ENCODE data around the gene DNAAF5.

DNAAF5 gene

DNA sequence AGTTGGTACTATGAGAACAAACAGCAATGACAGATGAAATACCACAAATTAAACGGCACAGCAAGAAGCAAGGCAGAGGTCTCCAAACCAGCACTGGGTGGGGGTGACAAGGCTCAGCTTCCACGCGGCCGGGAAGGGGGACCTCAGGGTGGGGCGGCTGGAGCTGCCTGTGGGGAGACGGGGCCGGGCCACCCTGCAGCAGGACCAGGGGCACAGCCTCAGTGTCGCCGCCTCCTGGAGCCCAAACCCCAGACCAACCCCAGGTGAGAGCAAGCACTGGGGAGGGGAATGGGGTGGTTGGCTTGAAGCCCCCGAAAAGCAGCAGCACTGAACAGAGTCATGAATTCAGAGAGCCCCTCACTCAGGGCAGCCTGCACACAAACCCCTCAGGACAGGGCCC lies 49.9 kb downstream of the DNAAF5 start:
- no peak overlapping the region for H3K14ac ChIP-seq (ENCODE audit: low read length in 2 of 2)
- no peaks in the 10 kb centered on the region for H3K9me3 ChIP-seq (ENCODE audit: control insufficient read depth, low read length)
- H2BK15ac ChIP-seq (ENCODE audit: low read depth, poor library complexity, severe bottlenecking) = no peak overlapping the region
- H3K9ac ChIP-seq (ENCODE audit: low read length) = no peak overlapping the region
- H3K27ac ChIP-seq (ENCODE audit: low read length, poor library complexity, severe bottlenecking) = no peak overlapping the region
- H3K23ac ChIP-seq (ENCODE audit: low read length in 2 of 2) = no peak overlapping the region
- H3K4me3 ChIP-seq (ENCODE audit: insufficient read depth in 1 of 2, low read depth in 1 of 2, low read length in 2 of 2) = no peak overlapping the region
- no peak overlapping the region for H2BK12ac ChIP-seq (ENCODE audit: low read length in 2 of 2)
- no peak overlapping the region for H4K91ac ChIP-seq (ENCODE audit: low read length)
- over 99% methylated on average over 6 of the region's 10 CpGs for WGBS
- no peak overlapping the region for H2BK120ac ChIP-seq (ENCODE audit: low read depth, low read length)
- H3K36me3 ChIP-seq (ENCODE audit: control insufficient read depth in 1 of 2, insufficient read depth in 2 of 2, low read depth in 1 of 2, low read length in 2 of 2) = peaks cover 44 to 65% of the 10 kb centered on the region in 2 experiments
- DNase-seq = no peak
- H2AK5ac ChIP-seq (ENCODE audit: low read length, severe bottlenecking) = peak overlapping the region; percentile 7
- H2AFZ ChIP-seq (ENCODE audit: low read depth, low read length) = no peak overlapping the region
- H3K18ac ChIP-seq (ENCODE audit: low read depth in 1 of 2, low read length in 2 of 2) = no peak overlapping the region
- no peak overlapping the region for H3K4ac ChIP-seq (ENCODE audit: low read depth in 1 of 2, low read length in 2 of 2)
- H3K79me1 ChIP-seq (replicated peaks; ENCODE audit: low read length, poor library complexity, severe bottlenecking) = peaks cover 22% of the 10 kb centered on the region
- peaks cover 65% of the 10 kb centered on the region for H3K4me1 ChIP-seq (ENCODE audit: control insufficient read depth, insufficient read depth, low read depth, low read length)
- H4K8ac ChIP-seq (ENCODE audit: low read length) = no peak overlapping the region
- no peak overlapping the region for H3K4me2 ChIP-seq (ENCODE audit: low read length, poor library complexity, severe bottlenecking)
- no peaks in the 10 kb centered on the region for H3K27me3 ChIP-seq (ENCODE audit: control insufficient read depth in 1 of 2, insufficient read depth in 1 of 2, low read length in 2 of 2)
- no peak overlapping the region for H2BK5ac ChIP-seq (ENCODE audit: low read depth, low read length, poor library complexity, severe bottlenecking)

DNA sequence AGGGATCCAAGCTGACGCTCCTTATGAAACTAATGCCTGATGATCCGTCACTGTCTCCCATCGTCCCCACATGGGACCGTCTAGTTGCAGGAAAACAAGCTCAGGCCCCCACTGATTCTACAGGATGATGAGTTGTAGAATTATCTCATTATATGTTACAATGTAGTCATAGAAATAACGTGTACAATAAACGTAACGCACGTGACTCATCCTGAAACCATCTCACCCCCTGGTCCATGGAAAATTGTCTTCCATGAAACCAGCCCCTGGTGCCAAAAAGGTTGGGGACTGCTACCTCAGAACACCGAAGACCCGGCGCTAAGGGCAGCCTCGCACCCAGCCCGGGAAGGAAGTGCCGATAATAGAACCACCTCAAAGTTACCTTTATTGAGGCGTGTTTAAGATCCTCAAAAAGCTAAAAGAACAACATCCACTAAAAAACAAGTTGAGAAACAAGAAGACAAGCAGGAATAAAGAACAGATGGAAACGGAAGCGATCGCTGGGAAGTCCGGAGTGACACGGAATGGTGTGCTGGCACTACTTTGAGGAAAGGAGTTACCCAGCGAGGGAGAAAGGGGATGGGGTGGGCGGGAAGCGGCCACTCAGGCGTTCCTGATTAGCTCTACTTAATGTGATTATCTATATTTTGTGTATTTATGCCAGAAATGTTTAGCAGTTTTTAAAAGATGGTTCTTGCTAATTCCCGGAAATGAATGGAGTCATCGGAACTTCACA lies 50.7 kb downstream of the DNAAF5 start:
- no peak overlapping the region for H2BK120ac ChIP-seq (ENCODE audit: low read depth, low read length)
- peak overlapping the region; percentile 61 for H2AK5ac ChIP-seq (ENCODE audit: low read length, severe bottlenecking)
- H4K8ac ChIP-seq (ENCODE audit: low read length) = no peak overlapping the region
- H3K18ac ChIP-seq (ENCODE audit: low read depth in 1 of 2, low read length in 2 of 2) = no peak overlapping the region
- H3K36me3 ChIP-seq (ENCODE audit: control insufficient read depth in 1 of 2, insufficient read depth in 2 of 2, low read depth in 1 of 2, low read length in 2 of 2) = peaks cover 45 to 68% of the 10 kb centered on the region in 2 experiments
- H2BK5ac ChIP-seq (ENCODE audit: low read depth, low read length, poor library complexity, severe bottlenecking) = peak overlapping the region; percentile 24
- peaks cover 60% of the 10 kb centered on the region for H3K4me1 ChIP-seq (ENCODE audit: control insufficient read depth, insufficient read depth, low read depth, low read length)
- no peak overlapping the region for H3K23ac ChIP-seq (ENCODE audit: low read length in 2 of 2)
- no peak overlapping the region for H3K4me2 ChIP-seq (ENCODE audit: low read length, poor library complexity, severe bottlenecking)
- H2BK12ac ChIP-seq (ENCODE audit: low read length in 2 of 2) = no peak overlapping the region
- no peak overlapping the region for H3K14ac ChIP-seq (ENCODE audit: low read length in 2 of 2)
- WGBS = 91% methylated on average over 24 of the region's 26 CpGs
- no peak overlapping the region for H3K27ac ChIP-seq (ENCODE audit: low read length, poor library complexity, severe bottlenecking)
- H2BK15ac ChIP-seq (ENCODE audit: low read depth, poor library complexity, severe bottlenecking) = no peak overlapping the region
- H4K91ac ChIP-seq (ENCODE audit: low read length) = no peak overlapping the region
- peak; percentile 14 for DNase-seq
- H3K4ac ChIP-seq (ENCODE audit: low read depth in 1 of 2, low read length in 2 of 2) = no peak overlapping the region
- no peak overlapping the region for H2AFZ ChIP-seq (ENCODE audit: low read depth, low read length)
- H3K4me3 ChIP-seq (ENCODE audit: insufficient read depth in 1 of 2, low read depth in 1 of 2, low read length in 2 of 2) = no peak overlapping the region
- H3K79me1 ChIP-seq (replicated peaks; ENCODE audit: low read length, poor library complexity, severe bottlenecking) = peaks cover 25% of the 10 kb centered on the region
- no peaks in the 10 kb centered on the region for H3K9me3 ChIP-seq (ENCODE audit: control insufficient read depth, low read length)
- H3K9ac ChIP-seq (ENCODE audit: low read length) = no peak overlapping the region
- no peaks in the 10 kb centered on the region for H3K27me3 ChIP-seq (ENCODE audit: control insufficient read depth in 1 of 2, insufficient read depth in 1 of 2, low read length in 2 of 2)

DNA sequence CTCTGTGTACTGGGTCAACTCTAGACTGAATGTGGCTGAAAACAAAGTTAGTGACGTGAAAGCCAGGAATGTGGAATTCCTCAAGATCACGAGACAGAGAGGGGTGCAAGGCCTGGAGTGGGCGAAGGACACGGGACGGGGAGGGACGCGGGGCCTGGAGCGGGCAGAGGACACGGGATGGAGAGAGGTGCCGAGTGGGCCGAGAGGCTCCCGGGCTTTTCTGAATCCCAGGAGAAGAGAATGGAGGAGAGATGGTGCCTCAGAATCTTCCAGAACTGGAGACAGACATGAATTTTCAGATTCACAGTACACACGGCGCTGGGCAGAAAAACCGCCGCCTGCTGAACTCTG lies 51.2 kb downstream of the DNAAF5 start:
- H3K9me3 ChIP-seq (ENCODE audit: control insufficient read depth, low read length) = no peaks in the 10 kb centered on the region
- peak overlapping the region; percentile 19 for H3K27ac ChIP-seq (ENCODE audit: low read length, poor library complexity, severe bottlenecking)
- H2BK12ac ChIP-seq (ENCODE audit: low read length in 2 of 2) = no peak overlapping the region
- H3K4me3 ChIP-seq (ENCODE audit: insufficient read depth in 1 of 2, low read depth in 1 of 2, low read length in 2 of 2) = no peak overlapping the region
- DNase-seq = no peak
- H2AFZ ChIP-seq (ENCODE audit: low read depth, low read length) = no peak overlapping the region
- no peak overlapping the region for H3K4ac ChIP-seq (ENCODE audit: low read depth in 1 of 2, low read length in 2 of 2)
- no peak overlapping the region for H3K14ac ChIP-seq (ENCODE audit: low read length in 2 of 2)
- H3K18ac ChIP-seq (ENCODE audit: low read depth in 1 of 2, low read length in 2 of 2) = no peak overlapping the region
- peaks cover 55% of the 10 kb centered on the region for H3K4me1 ChIP-seq (ENCODE audit: control insufficient read depth, insufficient read depth, low read depth, low read length)
- H4K8ac ChIP-seq (ENCODE audit: low read length) = no peak overlapping the region
- peak overlapping the region; percentile 3 for H2AK5ac ChIP-seq (ENCODE audit: low read length, severe bottlenecking)
- no peak overlapping the region for H2BK15ac ChIP-seq (ENCODE audit: low read depth, poor library complexity, severe bottlenecking)
- H2BK120ac ChIP-seq (ENCODE audit: low read depth, low read length) = no peak overlapping the region
- H2BK5ac ChIP-seq (ENCODE audit: low read depth, low read length, poor library complexity, severe bottlenecking) = no peak overlapping the region
- H4K91ac ChIP-seq (ENCODE audit: low read length) = no peak overlapping the region
- H3K36me3 ChIP-seq (ENCODE audit: control insufficient read depth in 1 of 2, insufficient read depth in 2 of 2, low read depth in 1 of 2, low read length in 2 of 2) = peaks cover 45 to 71% of the 10 kb centered on the region in 2 experiments
- WGBS = 98% methylated on average over 16 of the region's 16 CpGs
- no peak overlapping the region for H3K23ac ChIP-seq (ENCODE audit: low read length in 2 of 2)
- H3K79me1 ChIP-seq (replicated peaks; ENCODE audit: low read length, poor library complexity, severe bottlenecking) = peaks cover 26% of the 10 kb centered on the region
- no peaks in the 10 kb centered on the region for H3K27me3 ChIP-seq (ENCODE audit: control insufficient read depth in 1 of 2, insufficient read depth in 1 of 2, low read length in 2 of 2)
- no peak overlapping the region for H3K4me2 ChIP-seq (ENCODE audit: low read length, poor library complexity, severe bottlenecking)
- no peak overlapping the region for H3K9ac ChIP-seq (ENCODE audit: low read length)

DNA sequence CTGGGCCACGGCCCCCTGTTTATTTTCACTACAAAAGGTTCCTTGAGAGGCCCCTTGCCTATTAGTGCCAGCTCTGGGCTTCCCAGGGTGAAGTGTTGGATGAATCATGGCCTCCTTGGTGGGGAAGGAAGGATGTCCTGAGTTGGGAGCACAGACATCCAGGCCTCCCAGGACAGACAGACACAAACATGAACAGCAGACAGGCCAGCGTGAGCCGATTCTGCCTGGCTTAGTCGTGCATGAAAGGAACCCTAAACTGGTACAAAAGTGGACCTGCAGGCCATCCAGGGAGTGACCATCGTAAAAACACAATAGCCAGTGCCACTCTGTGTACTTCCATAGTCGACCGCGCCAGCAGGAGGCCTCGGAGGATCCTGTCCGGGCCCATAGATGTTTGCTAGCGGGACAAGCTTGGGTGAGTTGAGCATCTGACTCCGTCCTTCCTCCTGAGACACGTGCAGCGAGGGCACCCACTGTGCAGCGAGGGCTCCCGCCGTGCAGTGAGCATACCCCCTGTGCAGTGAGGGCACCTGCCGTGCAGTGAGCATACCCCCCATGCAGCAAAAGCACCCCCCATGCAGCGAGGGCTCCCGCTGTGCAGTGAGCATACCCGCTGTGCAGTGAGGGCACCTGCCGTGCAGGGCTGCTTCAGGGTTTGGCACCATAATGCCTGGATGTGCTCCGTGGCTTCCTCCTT lies 51.9 kb downstream of the DNAAF5 start:
- Histone ChIP-seq H3K14ac (ENCODE audit: low read length in 2 of 2) (peak overlapping the region in 1 of 2 experiments; percentile 12), H3K4me3 (ENCODE audit: insufficient read depth in 1 of 2, low read depth in 1 of 2, low read length in 2 of 2) (peak overlapping the region in 1 of 2 experiments; percentile 5), H3K27me3 (ENCODE audit: control insufficient read depth in 1 of 2, insufficient read depth in 1 of 2, low read length in 2 of 2) (no peaks in the 10 kb centered on the region), H2BK120ac (ENCODE audit: low read depth, low read length) (no peak overlapping the region), H2BK15ac (ENCODE audit: low read depth, poor library complexity, severe bottlenecking) (no peak overlapping the region), H2AFZ (ENCODE audit: low read depth, low read length) (no peak overlapping the region), H3K4me2 (ENCODE audit: low read length, poor library complexity, severe bottlenecking) (no peak overlapping the region), H3K4me1 (ENCODE audit: control insufficient read depth, insufficient read depth, low read depth, low read length) (peaks cover 49% of the 10 kb centered on the region), H2AK5ac (ENCODE audit: low read length, severe bottlenecking) (peak overlapping the region; percentile 41), H3K36me3 (ENCODE audit: control insufficient read depth in 1 of 2, insufficient read depth in 2 of 2, low read depth in 1 of 2, low read length in 2 of 2) (peaks cover 46 to 72% of the 10 kb centered on the region in 2 experiments), H3K4ac (ENCODE audit: low read depth in 1 of 2, low read length in 2 of 2) (no peak overlapping the region), H3K9ac (ENCODE audit: low read length) (no peak overlapping the region), H2BK5ac (ENCODE audit: low read depth, low read length, poor library complexity, severe bottlenecking) (no peak overlapping the region), H3K79me1 (replicated peaks; ENCODE audit: low read length, poor library complexity, severe bottlenecking) (peaks cover 26% of the 10 kb centered on the region), H4K8ac (ENCODE audit: low read length) (peak overlapping the region; percentile 1), H2BK12ac (ENCODE audit: low read length in 2 of 2) (no peak overlapping the region), H3K27ac (ENCODE audit: low read length, poor library complexity, severe bottlenecking) (peak overlapping the region; percentile 67), H4K91ac (ENCODE audit: low read length) (no peak overlapping the region), H3K18ac (ENCODE audit: low read depth in 1 of 2, low read length in 2 of 2) (no peak overlapping the region), H3K9me3 (ENCODE audit: control insufficient read depth, low read length) (no peaks in the 10 kb centered on the region), H3K23ac (ENCODE audit: low read length in 2 of 2) (no peak overlapping the region)
- 94% methylated on average over 23 of the region's 23 CpGs for WGBS
- DNase-seq = no peak

Measured in mesenchymal stem cell (in vitro differentiated cells and primary cell).